GM21367 (cell line): Measurements from ENCODE around the gene DPP6.

Experiments
- ATAC-seq: cut with Tn5 transposase; IDR thresholded peaks from one replicate; pipeline ENCODE4 v1.9.1; 2021; ENCODE audit not compliant: unreplicated experiment

The DPP6 gene

GRCh38 chr7:154867068-154867467 lies 814.9 kb downstream of the DPP6 start:
- ATAC-seq: no peak

- ATAC-seq: no peak
Measured at GRCh38 chr7:154868921-154869320, 816.7 kb downstream of the DPP6 start.

GRCh38 chr7:154869436-154869835 lies 817.2 kb downstream of the DPP6 start:
- no peak for ATAC-seq

- no peak for ATAC-seq
Measured at GRCh38 chr7:154871507-154871906, 819.3 kb downstream of the DPP6 start.

- no peak for ATAC-seq
Measured at GRCh38 chr7:154871928-154872750, 819.9 kb downstream of the DPP6 start.

- ATAC-seq: no peak
Measured at GRCh38 chr7:154872811-154873499, 820.8 kb downstream of the DPP6 start.

- ATAC-seq: no peak
Measured at GRCh38 chr7:154873500-154874121, 821.4 kb downstream of the DPP6 start.

GRCh38 chr7:154874409-154875113 lies 822.4 kb downstream of the DPP6 start:
- ATAC-seq: no peak

GRCh38 chr7:154875297-154875696 lies 823.1 kb downstream of the DPP6 start:
- ATAC-seq: no peak

GRCh38 chr7:154876516-154876915 lies 824.3 kb downstream of the DPP6 start:
- ATAC-seq: no peak

- no peak for ATAC-seq
Measured at GRCh38 chr7:154877031-154877430, 824.8 kb downstream of the DPP6 start.

GRCh38 chr7:154879629-154880028 lies 827.4 kb downstream of the DPP6 start:
- no peak for ATAC-seq

GRCh38 chr7:154880513-154880912 lies 828.3 kb downstream of the DPP6 start:
- ATAC-seq: no peak

- no peak for ATAC-seq
Measured at GRCh38 chr7:154881026-154881425, 828.8 kb downstream of the DPP6 start.

- ATAC-seq: no peak
Measured at GRCh38 chr7:154881526-154881925, 829.3 kb downstream of the DPP6 start.

GRCh38 chr7:154882931-154883474 lies 830.8 kb downstream of the DPP6 start:
- no peak for ATAC-seq

- ATAC-seq: no peak
Measured at GRCh38 chr7:154884348-154884920, 832.2 kb downstream of the DPP6 start.

- ATAC-seq: no peak
Measured at GRCh38 chr7:154886591-154886990, 834.4 kb downstream of the DPP6 start.

- ATAC-seq: no peak
Measured at GRCh38 chr7:154888690-154889089, 836.5 kb downstream of the DPP6 start.

GRCh38 chr7:154892459-154892858 lies 840.3 kb downstream of the DPP6 start:
- no peak for ATAC-seq

- no peak for ATAC-seq
Measured at GRCh38 chr7:154896076-154896475, 843.9 kb downstream of the DPP6 start.
